Keratinocyte (primary cell): Measurements from ENCODE around the gene TIMM22. TPM values are rescaled to one million over a fixed set of nuclear protein-coding genes. Genes with fewer than 3 reads are reported as not detected.

Experiments
- DNase-seq: peaks from one replicate; pipeline ENCODE4 v3.0.0-alpha.2; 2011; ENCODE audit warnings: low read depth, missing footprints, low spot score
- FAIRE-seq: peaks from 2 replicates; lab custom pipeline; 2011; peaks lifted over from hg19 to GRCh38; lab: Jason Lieb, UNC
- H2AFZ ChIP-seq: 2 replicates; pipeline ENCODE4 v1.6.0; 2012; ENCODE audit warnings: low read length, control low read depth, inconsistent platforms; ENCODE audit not compliant: control insufficient read depth
- H3K27ac ChIP-seq: 2 replicates; pipeline ENCODE4 v1.5.1; 2011; ENCODE audit warnings: low read length; ENCODE audit not compliant: control insufficient read depth, insufficient read depth
- H3K27me3 ChIP-seq: 3 replicates; pipeline ENCODE4 v1.6.0; 2011; ENCODE audit warnings: low read length; ENCODE audit not compliant: control insufficient read depth, insufficient read depth; ENCODE audit errors: extremely low read depth
- H3K36me3 ChIP-seq, 2 experiments: 2 replicates in 1 of 2; 3 replicates in 1 of 2; pipeline ENCODE4 v1.5.1; 2011; ENCODE audit warnings: low read length in 2 of 2, mild to moderate bottlenecking in 1 of 2; ENCODE audit not compliant: control insufficient read depth in 2 of 2, insufficient read depth in 2 of 2; ENCODE audit errors: extremely low read depth in 1 of 2
- H3K4me1 ChIP-seq: 3 replicates; pipeline ENCODE4 v1.5.1; 2011; ENCODE audit warnings: low read length; ENCODE audit not compliant: control insufficient read depth, insufficient read depth; ENCODE audit errors: extremely low read depth
- H3K4me2 ChIP-seq: 3 replicates; pipeline ENCODE4 v1.6.0; 2011; ENCODE audit warnings: low read depth, low read length; ENCODE audit not compliant: control insufficient read depth, insufficient read depth; ENCODE audit errors: extremely low read depth
- H3K4me3 ChIP-seq, 3 experiments: fragments of 200-600 bp in 1 of 3; sonication (generic) in 1 of 3; 2 replicates in 2 of 3; 3 replicates in 1 of 3; pipeline ENCODE4 v1.5.1; 2011 to 2016; ENCODE audit warnings: low read length in 3 of 3, mild to moderate bottlenecking in 3 of 3, control low read depth in 2 of 3, inconsistent platforms in 1 of 3, low read depth in 1 of 3, mixed read lengths in 1 of 3, mixed run types in 1 of 3, moderate library complexity in 1 of 3; ENCODE audit not compliant: control insufficient read depth in 2 of 3, insufficient read depth in 2 of 3; ENCODE audit errors: extremely low read depth in 1 of 3
- H3K79me2 ChIP-seq: 2 replicates; pipeline ENCODE4 v1.6.0; 2012; ENCODE audit warnings: low read length; ENCODE audit not compliant: control insufficient read depth, insufficient read depth
- H3K9ac ChIP-seq: 3 replicates; pipeline ENCODE4 v1.6.0; 2011; ENCODE audit warnings: low read length; ENCODE audit not compliant: control insufficient read depth, insufficient read depth; ENCODE audit errors: extremely low read depth
- H3K9me1 ChIP-seq: 3 replicates; pipeline ENCODE4 v1.6.0; 2011; ENCODE audit warnings: low read length; ENCODE audit not compliant: control insufficient read depth, insufficient read depth; ENCODE audit errors: extremely low read depth
- H3K9me3 ChIP-seq: 2 replicates; pipeline ENCODE4 v1.5.1; 2012; ENCODE audit warnings: low read depth, low read length; ENCODE audit not compliant: control insufficient read depth
- H4K20me1 ChIP-seq: 3 replicates; pipeline ENCODE4 v1.6.0; 2011; ENCODE audit warnings: low read length; ENCODE audit not compliant: control insufficient read depth, insufficient read depth; ENCODE audit errors: extremely low read depth
- EZH2 ChIP-seq: IDR thresholded peaks from one replicate; pipeline ENCODE4 v1.6.1; 2012; ENCODE audit warnings: inconsistent platforms, mild to moderate bottlenecking, low read length, moderate library complexity
- dilution Hi-C: fragments of 300-500 bp; cut with MboI; formaldehyde crosslinking; loops from one replicate; pipeline ENCODE4 v1.7.0; 2020; ENCODE audit warnings: low sequenced_read_pairs; ENCODE audit not compliant: extremely low pct_ligation_motif_present
- polyA plus RNA-seq, 5 experiments: library from polyadenylated mRNA; depleted of rRNA in 3 of 5; stranded (reverse) in 3 of 5; stranded (forward) in 1 of 5; unstranded in 1 of 5; fragments of >200 nt; gene quantifications; 1 replicate in 1 of 5; 2 replicates in 3 of 5; 3 replicates in 1 of 5; pipeline versions ENCODE4 v1.2.1 to v1.2.3, GENCODE V29; 2011 to 2012; ENCODE audit warnings: missing spikeins in 2 of 5, low read depth in 1 of 5, low replicate concordance in 1 of 5
- TF ChIP-seq, protein P1 (sequence below), 3 experiments: IDR thresholded peaks in 1 of 3; conservative IDR thresholded peaks in 1 of 3; optimal IDR thresholded peaks in 1 of 3; 2 replicates in 2 of 3; 3 replicates in 1 of 3; pipeline versions ENCODE3 to v1.5.1; 2011; ENCODE audit warnings: low read length in 3 of 3, mild to moderate bottlenecking in 3 of 3, moderate library complexity in 2 of 3, control low read depth in 1 of 3, inconsistent platforms in 1 of 3; ENCODE audit not compliant: insufficient read depth in 2 of 3; ENCODE audit errors: extremely low read depth in 1 of 3

TIMM22 gene
- polyA plus RNA-seq, 1 donor (not counting 4 experiments of a cell fraction or from before 2014, with no cell fraction given): 14.4 TPM

DNA sequence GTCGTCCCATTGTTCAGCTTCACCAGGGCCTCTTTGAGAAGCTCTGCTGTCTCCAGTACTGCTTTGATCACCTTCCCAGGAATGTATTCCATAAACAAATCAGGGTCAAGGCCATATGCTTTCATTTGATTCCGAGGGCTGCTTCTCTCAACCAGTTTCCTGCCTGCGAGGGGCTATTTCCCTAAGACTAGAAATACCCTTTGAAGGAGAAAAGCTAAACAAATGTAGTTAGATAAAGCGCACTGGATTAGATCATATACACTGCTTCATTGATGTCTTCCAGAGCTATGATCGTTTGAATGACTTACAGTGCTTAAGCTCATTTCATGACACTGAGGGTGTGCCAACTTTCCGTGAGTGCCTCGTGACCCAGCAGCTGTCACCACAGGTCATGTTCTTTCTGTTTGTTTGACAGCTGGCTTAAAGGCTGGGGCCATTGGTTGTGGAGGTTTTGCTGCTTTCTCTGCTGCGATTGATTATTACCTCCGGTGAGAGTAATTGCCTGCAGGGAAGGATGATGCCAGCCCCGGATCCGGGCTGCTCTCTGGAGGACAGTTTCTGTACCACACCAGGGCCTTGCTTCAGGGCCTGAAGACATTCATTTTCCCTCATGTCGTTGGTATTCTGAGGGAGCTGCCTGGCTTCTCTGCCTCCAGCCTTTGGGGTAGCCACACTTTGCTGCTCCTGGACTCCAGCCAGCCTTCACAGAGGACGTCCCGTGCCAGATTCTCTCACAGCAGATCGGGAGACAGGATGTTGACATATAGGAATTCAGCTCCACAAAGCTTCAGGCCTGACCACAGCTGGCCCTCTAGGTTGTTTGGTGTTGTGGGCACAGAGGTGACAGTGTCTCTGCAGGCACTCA is 3.9 kb downstream of the TIMM22 start:
- H3K36me3 ChIP-seq: peaks cover 19 to 38% of the 10 kb centered on the region in 2 experiments
- H3K4me2 ChIP-seq: no peak overlapping the region
- dilution Hi-C loops: no loop called here
- H4K20me1 ChIP-seq: peaks cover 7% of the 10 kb centered on the region
- peaks cover 35% of the 10 kb centered on the region for H3K4me1 ChIP-seq
- H3K4me3 ChIP-seq: no peak overlapping the region
- H3K9ac ChIP-seq: no peak overlapping the region
- H3K27ac ChIP-seq: no peak overlapping the region
- H3K9me3 ChIP-seq: no peaks in the 10 kb centered on the region
- H2AFZ ChIP-seq: no peak overlapping the region
- H3K9me1 ChIP-seq: no peaks in the 10 kb centered on the region
- H3K27me3 ChIP-seq: no peaks in the 10 kb centered on the region
- TF ChIP-seq, protein P1, sequence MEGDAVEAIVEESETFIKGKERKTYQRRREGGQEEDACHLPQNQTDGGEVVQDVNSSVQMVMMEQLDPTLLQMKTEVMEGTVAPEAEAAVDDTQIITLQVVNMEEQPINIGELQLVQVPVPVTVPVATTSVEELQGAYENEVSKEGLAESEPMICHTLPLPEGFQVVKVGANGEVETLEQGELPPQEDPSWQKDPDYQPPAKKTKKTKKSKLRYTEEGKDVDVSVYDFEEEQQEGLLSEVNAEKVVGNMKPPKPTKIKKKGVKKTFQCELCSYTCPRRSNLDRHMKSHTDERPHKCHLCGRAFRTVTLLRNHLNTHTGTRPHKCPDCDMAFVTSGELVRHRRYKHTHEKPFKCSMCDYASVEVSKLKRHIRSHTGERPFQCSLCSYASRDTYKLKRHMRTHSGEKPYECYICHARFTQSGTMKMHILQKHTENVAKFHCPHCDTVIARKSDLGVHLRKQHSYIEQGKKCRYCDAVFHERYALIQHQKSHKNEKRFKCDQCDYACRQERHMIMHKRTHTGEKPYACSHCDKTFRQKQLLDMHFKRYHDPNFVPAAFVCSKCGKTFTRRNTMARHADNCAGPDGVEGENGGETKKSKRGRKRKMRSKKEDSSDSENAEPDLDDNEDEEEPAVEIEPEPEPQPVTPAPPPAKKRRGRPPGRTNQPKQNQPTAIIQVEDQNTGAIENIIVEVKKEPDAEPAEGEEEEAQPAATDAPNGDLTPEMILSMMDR (optimal IDR thresholded peaks at IDR 0.05 in 1 of 3, IDR thresholded peaks at IDR 0.05 in 1 of 3, conservative IDR thresholded peaks at IDR 0.05 in 1 of 3; ENCODE audit: extremely low read depth in 1 of 3, insufficient read depth in 2 of 3, low read length in 3 of 3): no peak
- TF ChIP-seq EZH2: no peak
- DNase-seq (no peak), FAIRE-seq (no peak)
- H3K79me2 ChIP-seq: peaks cover 26% of the 10 kb centered on the region

GRCh38 chr17:1001640-1002411 is 4.9 kb downstream of the TIMM22 start:
- Histone ChIP-seq H3K9me3 (no peaks in the 10 kb centered on the region), H3K79me2 (peaks cover 26% of the 10 kb centered on the region), H3K27ac (peak overlapping the region; percentile 27), H3K36me3 (peaks cover 19 to 38% of the 10 kb centered on the region in 2 experiments), H3K4me2 (no peak overlapping the region), H2AFZ (no peak overlapping the region), H3K4me1 (peaks cover 41% of the 10 kb centered on the region), H3K27me3 (no peaks in the 10 kb centered on the region), H3K9me1 (no peaks in the 10 kb centered on the region), H3K4me3 (no peak overlapping the region), H4K20me1 (peaks cover 7% of the 10 kb centered on the region), H3K9ac (no peak overlapping the region)
- no peak for DNase-seq
- dilution Hi-C loops: no loop called here
- FAIRE-seq: peak; percentile 81
- TF ChIP-seq, protein P1 (optimal IDR thresholded peaks at IDR 0.05 in 1 of 3, IDR thresholded peaks at IDR 0.05 in 1 of 3, conservative IDR thresholded peaks at IDR 0.05 in 1 of 3; ENCODE audit: extremely low read depth in 1 of 3, insufficient read depth in 2 of 3, low read length in 3 of 3): no peak
- no peak for TF ChIP-seq EZH2
